Measurements from ENCODE around the gene PEBP1.

GRCh38 chr12:118183711-118184110 is 47.8 kb downstream of the PEBP1 start:
- no peak for TF ChIP-seq CTCF (IDR thresholded peaks at IDR 0.05; ENCODE audit: low read length)
- no peak for TF ChIP-seq EZH2phosphoT487 (IDR thresholded peaks at IDR 0.05; ENCODE audit: low read length)
